ENCODE data around the gene CDKN2AIPNL. TPM values are rescaled to one million over a fixed set of nuclear protein-coding genes. Genes with fewer than 3 reads are reported as not detected.

The CDKN2AIPNL gene
- total and polyA plus RNA-seq, 2 of the 13 experiments (the other 11 are each of a cell fraction or from before 2014, with no cell fraction given) = 17.4 to 46.5 TPM

DNA sequence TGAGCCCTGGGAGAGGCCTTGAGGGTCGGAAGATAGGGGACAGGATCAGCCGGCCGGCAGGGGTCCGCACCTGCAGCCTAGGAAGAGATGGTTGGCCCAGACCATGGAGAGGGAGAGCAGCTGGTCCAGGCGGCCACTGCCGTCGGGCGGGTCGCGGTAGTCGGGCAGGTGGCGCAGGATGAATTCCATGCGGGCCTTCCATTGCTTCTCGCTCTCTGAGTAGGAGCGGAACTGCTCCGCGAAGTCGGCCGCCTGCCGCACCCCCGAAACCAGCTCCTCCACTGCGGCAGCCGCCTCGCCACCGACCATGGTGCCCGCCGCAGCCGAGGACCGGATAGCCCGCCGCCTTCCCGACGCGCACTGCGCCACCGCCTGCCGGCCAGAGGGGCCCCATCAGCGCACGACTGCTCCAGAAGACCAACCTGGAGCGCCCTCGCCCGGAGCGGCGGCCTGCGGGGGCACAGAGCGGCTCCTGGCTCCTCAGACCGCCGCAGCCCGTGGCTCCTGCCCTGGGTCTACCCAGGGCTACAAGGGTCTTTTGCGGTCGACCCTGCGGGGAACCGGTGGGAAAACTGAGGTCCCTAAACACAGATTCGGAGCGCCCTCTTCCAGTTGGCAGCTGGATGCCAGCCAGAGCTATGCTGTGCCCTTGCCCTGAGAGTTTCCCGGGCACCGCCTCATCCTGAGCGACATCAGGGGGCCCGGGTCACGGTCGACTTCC is at the start of gene CDKN2AIPNL (continued):
- TF ChIP-seq, protein P1, sequence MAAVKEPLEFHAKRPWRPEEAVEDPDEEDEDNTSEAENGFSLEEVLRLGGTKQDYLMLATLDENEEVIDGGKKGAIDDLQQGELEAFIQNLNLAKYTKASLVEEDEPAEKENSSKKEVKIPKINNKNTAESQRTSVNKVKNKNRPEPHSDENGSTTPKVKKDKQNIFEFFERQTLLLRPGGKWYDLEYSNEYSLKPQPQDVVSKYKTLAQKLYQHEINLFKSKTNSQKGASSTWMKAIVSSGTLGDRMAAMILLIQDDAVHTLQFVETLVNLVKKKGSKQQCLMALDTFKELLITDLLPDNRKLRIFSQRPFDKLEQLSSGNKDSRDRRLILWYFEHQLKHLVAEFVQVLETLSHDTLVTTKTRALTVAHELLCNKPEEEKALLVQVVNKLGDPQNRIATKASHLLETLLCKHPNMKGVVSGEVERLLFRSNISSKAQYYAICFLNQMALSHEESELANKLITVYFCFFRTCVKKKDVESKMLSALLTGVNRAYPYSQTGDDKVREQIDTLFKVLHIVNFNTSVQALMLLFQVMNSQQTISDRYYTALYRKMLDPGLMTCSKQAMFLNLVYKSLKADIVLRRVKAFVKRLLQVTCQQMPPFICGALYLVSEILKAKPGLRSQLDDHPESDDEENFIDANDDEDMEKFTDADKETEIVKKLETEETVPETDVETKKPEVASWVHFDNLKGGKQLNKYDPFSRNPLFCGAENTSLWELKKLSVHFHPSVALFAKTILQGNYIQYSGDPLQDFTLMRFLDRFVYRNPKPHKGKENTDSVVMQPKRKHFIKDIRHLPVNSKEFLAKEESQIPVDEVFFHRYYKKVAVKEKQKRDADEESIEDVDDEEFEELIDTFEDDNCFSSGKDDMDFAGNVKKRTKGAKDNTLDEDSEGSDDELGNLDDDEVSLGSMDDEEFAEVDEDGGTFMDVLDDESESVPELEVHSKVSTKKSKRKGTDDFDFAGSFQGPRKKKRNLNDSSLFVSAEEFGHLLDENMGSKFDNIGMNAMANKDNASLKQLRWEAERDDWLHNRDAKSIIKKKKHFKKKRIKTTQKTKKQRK (IDR thresholded peaks at IDR 0.05; ENCODE audit: low read length) = no peak
- peak; percentile 97; the same call in 1 of the 2 replicates for TF ChIP-seq KAT7 (CRISPR knock-in tag; IDR thresholded peaks at IDR 0.05; ENCODE audit: borderline replicate concordance)
- TF ChIP-seq, protein P2, sequence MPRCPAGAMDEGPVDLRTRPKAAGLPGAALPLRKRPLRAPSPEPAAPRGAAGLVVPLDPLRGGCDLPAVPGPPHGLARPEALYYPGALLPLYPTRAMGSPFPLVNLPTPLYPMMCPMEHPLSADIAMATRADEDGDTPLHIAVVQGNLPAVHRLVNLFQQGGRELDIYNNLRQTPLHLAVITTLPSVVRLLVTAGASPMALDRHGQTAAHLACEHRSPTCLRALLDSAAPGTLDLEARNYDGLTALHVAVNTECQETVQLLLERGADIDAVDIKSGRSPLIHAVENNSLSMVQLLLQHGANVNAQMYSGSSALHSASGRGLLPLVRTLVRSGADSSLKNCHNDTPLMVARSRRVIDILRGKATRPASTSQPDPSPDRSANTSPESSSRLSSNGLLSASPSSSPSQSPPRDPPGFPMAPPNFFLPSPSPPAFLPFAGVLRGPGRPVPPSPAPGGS (CRISPR knock-in tag; IDR thresholded peaks at IDR 0.05) = peak; percentile 91
- TF ChIP-seq, protein P3, sequence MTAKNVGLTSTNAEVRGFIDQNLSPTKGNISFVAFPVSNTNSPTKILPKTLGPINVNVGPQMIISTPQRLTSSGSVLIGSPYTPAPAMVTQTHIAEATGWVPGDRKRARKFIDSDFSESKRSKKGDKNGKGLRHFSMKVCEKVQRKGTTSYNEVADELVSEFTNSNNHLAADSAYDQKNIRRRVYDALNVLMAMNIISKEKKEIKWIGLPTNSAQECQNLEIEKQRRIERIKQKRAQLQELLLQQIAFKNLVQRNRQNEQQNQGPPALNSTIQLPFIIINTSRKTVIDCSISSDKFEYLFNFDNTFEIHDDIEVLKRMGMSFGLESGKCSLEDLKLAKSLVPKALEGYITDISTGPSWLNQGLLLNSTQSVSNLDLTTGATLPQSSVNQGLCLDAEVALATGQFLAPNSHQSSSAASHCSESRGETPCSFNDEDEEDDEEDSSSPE (CRISPR knock-in tag; IDR thresholded peaks at IDR 0.05) = peak; percentile 93
- TF ChIP-seq ZNF550 (CRISPR knock-in tag; IDR thresholded peaks at IDR 0.05; ENCODE audit: borderline replicate concordance) = no peak
- TF ChIP-seq, protein P4, sequence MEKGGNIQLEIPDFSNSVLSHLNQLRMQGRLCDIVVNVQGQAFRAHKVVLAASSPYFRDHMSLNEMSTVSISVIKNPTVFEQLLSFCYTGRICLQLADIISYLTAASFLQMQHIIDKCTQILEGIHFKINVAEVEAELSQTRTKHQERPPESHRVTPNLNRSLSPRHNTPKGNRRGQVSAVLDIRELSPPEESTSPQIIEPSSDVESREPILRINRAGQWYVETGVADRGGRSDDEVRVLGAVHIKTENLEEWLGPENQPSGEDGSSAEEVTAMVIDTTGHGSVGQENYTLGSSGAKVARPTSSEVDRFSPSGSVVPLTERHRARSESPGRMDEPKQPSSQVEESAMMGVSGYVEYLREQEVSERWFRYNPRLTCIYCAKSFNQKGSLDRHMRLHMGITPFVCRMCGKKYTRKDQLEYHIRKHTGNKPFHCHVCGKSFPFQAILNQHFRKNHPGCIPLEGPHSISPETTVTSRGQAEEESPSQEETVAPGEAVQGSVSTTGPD (CRISPR knock-in tag; IDR thresholded peaks at IDR 0.05) = no peak
- TF ChIP-seq U2AF2 (IDR thresholded peaks at IDR 0.05; ENCODE audit: low read depth, low read length) = no peak
- TF ChIP-seq DPF2 (CRISPR knock-in tag; IDR thresholded peaks at IDR 0.05; ENCODE audit: borderline replicate concordance, low read depth) = no peak
- TF ChIP-seq REL (CRISPR knock-in tag; conservative IDR thresholded peaks at IDR 0.05) = peak; percentile 97; the same call in 1 of the 2 replicates
- TF ChIP-seq SP2 (CRISPR knock-in tag; IDR thresholded peaks at IDR 0.05) = no peak; the same call in 1 of the 2 replicates
- TF ChIP-seq ZNF678 (CRISPR knock-in tag; IDR thresholded peaks at IDR 0.05) = peak; percentile 98
- TF ChIP-seq IRX3 (CRISPR knock-in tag; IDR thresholded peaks at IDR 0.05; ENCODE audit: borderline replicate concordance, low read depth) = peak; percentile 72; the same call in 1 of the 2 replicates
- TF ChIP-seq, protein P5, sequence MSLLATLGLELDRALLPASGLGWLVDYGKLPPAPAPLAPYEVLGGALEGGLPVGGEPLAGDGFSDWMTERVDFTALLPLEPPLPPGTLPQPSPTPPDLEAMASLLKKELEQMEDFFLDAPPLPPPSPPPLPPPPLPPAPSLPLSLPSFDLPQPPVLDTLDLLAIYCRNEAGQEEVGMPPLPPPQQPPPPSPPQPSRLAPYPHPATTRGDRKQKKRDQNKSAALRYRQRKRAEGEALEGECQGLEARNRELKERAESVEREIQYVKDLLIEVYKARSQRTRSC (CRISPR knock-in tag; IDR thresholded peaks at IDR 0.05; ENCODE audit: low read depth) = 0 out of 2 replicates have a peak, but pooled peaks have one; percentile 62
- TF ChIP-seq ZFP37 (CRISPR knock-in tag; IDR thresholded peaks at IDR 0.05; ENCODE audit: borderline replicate concordance) = 0 out of 2 replicates have a peak, but pooled peaks have one; percentile 15
- no peak for TF ChIP-seq NKX3-1 (CRISPR knock-in tag; IDR thresholded peaks at IDR 0.05)
- no peak for TF ChIP-seq KLF9 (CRISPR knock-in tag; IDR thresholded peaks at IDR 0.05; ENCODE audit: low read depth)
- no peak; the same call in 1 of the 2 replicates for TF ChIP-seq SOX13 (IDR thresholded peaks at IDR 0.05)
- peak in 1 of 2 experiments; percentile 67; a peak in 2 of 4 replicates for TF ChIP-seq SOX13 (CRISPR knock-in tag; conservative IDR thresholded peaks at IDR 0.05 in 1 of 2, IDR thresholded peaks at IDR 0.05 in 1 of 2)
- TF ChIP-seq, protein P6, sequence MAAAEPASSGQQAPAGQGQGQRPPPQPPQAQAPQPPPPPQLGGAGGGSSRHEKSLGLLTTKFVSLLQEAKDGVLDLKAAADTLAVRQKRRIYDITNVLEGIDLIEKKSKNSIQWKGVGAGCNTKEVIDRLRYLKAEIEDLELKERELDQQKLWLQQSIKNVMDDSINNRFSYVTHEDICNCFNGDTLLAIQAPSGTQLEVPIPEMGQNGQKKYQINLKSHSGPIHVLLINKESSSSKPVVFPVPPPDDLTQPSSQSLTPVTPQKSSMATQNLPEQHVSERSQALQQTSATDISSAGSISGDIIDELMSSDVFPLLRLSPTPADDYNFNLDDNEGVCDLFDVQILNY (CRISPR knock-in tag; conservative IDR thresholded peaks at IDR 0.05) = peak; percentile 94
- TF ChIP-seq SRSF1 (optimal IDR thresholded peaks at IDR 0.05; ENCODE audit: low read depth, low read length) = no peak

Data from HepG2 (cell line).